ENCODE measurements around the gene CDC42EP3.

DNA sequence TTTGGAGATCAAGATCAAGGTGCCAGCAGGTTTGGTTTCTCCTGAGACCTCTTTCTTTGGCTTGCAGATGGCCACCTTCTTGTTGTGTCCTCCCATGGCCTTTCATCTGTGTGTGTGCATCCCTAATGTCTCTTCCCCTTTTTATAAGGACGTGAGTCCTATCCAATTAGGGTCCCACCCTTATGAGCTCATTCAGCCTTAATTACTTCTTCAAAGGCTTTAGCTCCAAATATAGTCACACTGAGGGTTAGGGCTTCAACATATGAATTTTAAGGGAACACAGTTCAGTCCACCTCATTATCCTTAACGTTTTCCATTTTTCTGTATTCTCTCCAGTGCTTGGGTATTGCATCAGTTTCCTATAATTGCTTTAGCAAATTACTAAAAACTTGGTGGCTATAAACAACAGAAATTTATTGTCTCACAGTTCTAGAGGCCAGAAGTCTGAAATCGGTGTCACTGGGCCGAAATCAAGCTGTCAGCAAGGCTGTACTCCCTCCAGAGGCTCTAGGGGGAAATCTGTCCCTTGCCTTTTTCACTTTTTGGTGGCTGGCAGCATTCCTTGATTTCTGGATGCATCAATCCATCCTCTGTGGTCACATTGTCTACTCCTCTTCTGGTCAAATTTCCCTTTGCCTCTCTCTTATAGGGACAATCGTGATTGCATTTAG lies 34.1 kb downstream of the CDC42EP3 start:
- TF ChIP-seq, protein P1, sequence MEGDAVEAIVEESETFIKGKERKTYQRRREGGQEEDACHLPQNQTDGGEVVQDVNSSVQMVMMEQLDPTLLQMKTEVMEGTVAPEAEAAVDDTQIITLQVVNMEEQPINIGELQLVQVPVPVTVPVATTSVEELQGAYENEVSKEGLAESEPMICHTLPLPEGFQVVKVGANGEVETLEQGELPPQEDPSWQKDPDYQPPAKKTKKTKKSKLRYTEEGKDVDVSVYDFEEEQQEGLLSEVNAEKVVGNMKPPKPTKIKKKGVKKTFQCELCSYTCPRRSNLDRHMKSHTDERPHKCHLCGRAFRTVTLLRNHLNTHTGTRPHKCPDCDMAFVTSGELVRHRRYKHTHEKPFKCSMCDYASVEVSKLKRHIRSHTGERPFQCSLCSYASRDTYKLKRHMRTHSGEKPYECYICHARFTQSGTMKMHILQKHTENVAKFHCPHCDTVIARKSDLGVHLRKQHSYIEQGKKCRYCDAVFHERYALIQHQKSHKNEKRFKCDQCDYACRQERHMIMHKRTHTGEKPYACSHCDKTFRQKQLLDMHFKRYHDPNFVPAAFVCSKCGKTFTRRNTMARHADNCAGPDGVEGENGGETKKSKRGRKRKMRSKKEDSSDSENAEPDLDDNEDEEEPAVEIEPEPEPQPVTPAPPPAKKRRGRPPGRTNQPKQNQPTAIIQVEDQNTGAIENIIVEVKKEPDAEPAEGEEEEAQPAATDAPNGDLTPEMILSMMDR (conservative IDR thresholded peaks at IDR 0.05) = no peak
- no peak for TF ChIP-seq ZFX (IDR thresholded peaks at IDR 0.05)

Data from C4-2B (cell line).